B cell (primary cell): ENCODE results near the gene NUDT7. TPM values are rescaled to one million over a fixed set of nuclear protein-coding genes. Genes with fewer than 3 reads are reported as not detected.

Experiments used
- ATAC-seq: fragments of 200-7000 bp; cut with Tn5 transposase; one replicate; pipeline ENCODE4 v1.10.0; 2021; ENCODE audit warnings: low read depth, mild to moderate bottlenecking, moderate number of reproducible peaks, moderate library complexity
- CTCF ChIA-PET: fragments of 350-600 bp; sonication (Branson Sonifier 250); formaldehyde crosslinking; loops from one replicate; lab custom pipeline; 2021; ENCODE audit warnings: antibody characterized with exemption, inconsistent platforms; lab: Charles Lee
- POLR2A ChIA-PET: fragments of 350-600 bp; sonication (Branson Sonifier 250); formaldehyde crosslinking; loops from one replicate; lab custom pipeline; 2021; ENCODE audit warnings: antibody characterized with exemption; lab: Charles Lee
- DNase-seq: peaks from one replicate; pipeline ENCODE4 v3.0.0; 2013
- H2AFZ ChIP-seq: 2 replicates; pipeline ENCODE4 v1.6.1; 2012; ENCODE audit warnings: mild to moderate bottlenecking, low read depth, low read length; ENCODE audit not compliant: insufficient read depth, poor library complexity, severe bottlenecking
- H3K27ac ChIP-seq, 2 donors: 1 replicate in 1 of 2; 2 replicates in 1 of 2; pipeline ENCODE4 v1.5.1; 2012 to 2013; ENCODE audit warnings: low read length in 2 of 2, mild to moderate bottlenecking in 2 of 2, moderate library complexity in 1 of 2
- H3K27me3 ChIP-seq, 4 experiments: fragments of 200-600 bp in 1 of 4; sonication (generic) in 1 of 4; replicated peaks in 1 of 4; 1 replicate in 2 of 4; 2 replicates in 2 of 4; pipeline versions ENCODE4 v1.6.1 to v1.7.0; 2013 to 2016; ENCODE audit warnings: low read length in 3 of 4, mild to moderate bottlenecking in 2 of 4, mixed read lengths in 1 of 4, moderate library complexity in 1 of 4; ENCODE audit not compliant: insufficient read depth in 4 of 4, control insufficient read depth in 3 of 4; ENCODE audit errors: control extremely low read depth in 1 of 4
- H3K36me3 ChIP-seq, 2 experiments: replicated peaks in 1 of 2; 1 replicate in 1 of 2; 2 replicates in 1 of 2; pipeline versions ENCODE4 v1.6.1 to v1.7.1; 2013; ENCODE audit warnings: low read length in 1 of 2; ENCODE audit not compliant: insufficient read depth in 2 of 2, control insufficient read depth in 1 of 2; ENCODE audit errors: control extremely low read depth in 1 of 2, extremely low read depth in 1 of 2
- H3K4me1 ChIP-seq, 2 donors: fragments of 200-600 bp in 1 of 2; sonication (generic) in 1 of 2; 1 replicate in 1 of 2; 2 replicates in 1 of 2; pipeline versions ENCODE4 v1.5.1 to v1.6.1; 2013 to 2017; ENCODE audit warnings: low read length in 2 of 2; ENCODE audit not compliant: control insufficient read depth in 2 of 2, insufficient read depth in 2 of 2
- H3K4me2 ChIP-seq: replicated peaks from 2 replicates; pipeline ENCODE3; 2012; ENCODE audit warnings: mild to moderate bottlenecking, low read depth, low read length; ENCODE audit not compliant: poor library complexity, severe bottlenecking
- H3K4me3 ChIP-seq, 5 experiments: fragments of 200-600 bp in 1 of 5; sonication (generic) in 1 of 5; 1 replicate in 3 of 5; 2 replicates in 2 of 5; pipeline versions ENCODE4 v1.5.1 to v1.7.0; 2011 to 2016; ENCODE audit warnings: low read length in 4 of 5, mild to moderate bottlenecking in 4 of 5, low read depth in 2 of 5, control low read depth in 1 of 5, moderate library complexity in 1 of 5; ENCODE audit not compliant: insufficient read depth in 1 of 5; ENCODE audit errors: control extremely low read depth in 1 of 5, extremely low read depth in 1 of 5
- H3K79me2 ChIP-seq: fragments of 200-600 bp; sonication (generic); one replicate; pipeline ENCODE4 v1.6.0; 2016; ENCODE audit warnings: low read length; ENCODE audit not compliant: control insufficient read depth, insufficient read depth
- H3K9ac ChIP-seq: fragments of 200-600 bp; sonication (generic); 2 replicates; pipeline ENCODE4 v1.6.1; 2017; ENCODE audit warnings: mild to moderate bottlenecking, low read length, moderate library complexity
- H3K9me3 ChIP-seq, 3 donors: one replicate each; pipeline versions ENCODE4 v1.6.1 to v1.7.1; 2013; ENCODE audit warnings: low read length in 2 of 3; ENCODE audit not compliant: control insufficient read depth in 2 of 3, insufficient read depth in 1 of 3; ENCODE audit errors: control extremely low read depth in 1 of 3
- H4K20me1 ChIP-seq: 2 replicates; pipeline ENCODE4 v1.6.0; 2012; ENCODE audit warnings: mild to moderate bottlenecking, low read length; ENCODE audit not compliant: insufficient read depth, control insufficient read depth, poor library complexity, severe bottlenecking
- H3K27ac Mint-ChIP-seq: one replicate; pipeline ENCODE4 v1.8.0; 2021; ENCODE audit warnings: mixed read lengths
- H3K27me3 Mint-ChIP-seq: one replicate; pipeline ENCODE4 v1.8.0; 2021; ENCODE audit warnings: mixed read lengths
- H3K4me1 Mint-ChIP-seq: one replicate; pipeline ENCODE4 v1.8.0; 2021; ENCODE audit warnings: mixed read lengths
- H3K4me3 Mint-ChIP-seq: one replicate; pipeline ENCODE4 v1.8.0; 2021; ENCODE audit warnings: mixed read lengths
- H3K9me3 Mint-ChIP-seq: one replicate; pipeline ENCODE4 v1.8.0; 2022; ENCODE audit warnings: mixed read lengths; ENCODE audit not compliant: insufficient read depth
- EZH2 ChIP-seq: IDR thresholded peaks from 2 replicates; pipeline ENCODE4 v1.6.1; 2012; ENCODE audit warnings: borderline replicate concordance, low read depth, mild to moderate bottlenecking, moderate library complexity, low read length; ENCODE audit not compliant: insufficient read depth, poor library complexity, severe bottlenecking
- WGBS: methylation state at CpG from one replicate; pipeline ENCODE4 v1.1.5; 2013; ENCODE audit warnings: missing lambda C conversion rate; ENCODE audit not compliant: insufficient coverage; 5-methylcytosine and 5-hydroxymethylcytosine counted together
- intact Hi-C: fragments of 100-400 bp; cut with micrococcal nuclease; formaldehyde crosslinking; loops from one replicate; pipeline ENCODE4 v1.10.0; 2022
- polyA plus RNA-seq: library from polyadenylated mRNA; depleted of rRNA; stranded (reverse); fragments of >200 nt; gene quantifications from 2 replicates; pipeline ENCODE4 v1.2.3, GENCODE V29; 2012
- total RNA-seq, 2 donors: library from RNA; stranded (reverse); fragments of 120-200 nt in 1 of 2; gene quantifications; 1 replicate in 1 of 2; 2 replicates in 1 of 2; pipeline versions ENCODE4 v1.2.3 to v1.2.4, GENCODE V29; 2013 to 2022
- TF ChIP-seq, protein P1 (sequence below): fragments of 200-600 bp; IDR thresholded peaks from one replicate; pipeline ENCODE4 v1.8.0; 2022; ENCODE audit warnings: antibody characterized with exemption, mild to moderate bottlenecking

Gene NUDT7
- total and polyA plus RNA-seq, 2 donors (not counting 1 experiment from before 2014, with no cell fraction given): 4.8 to 8.4 TPM

DNA sequence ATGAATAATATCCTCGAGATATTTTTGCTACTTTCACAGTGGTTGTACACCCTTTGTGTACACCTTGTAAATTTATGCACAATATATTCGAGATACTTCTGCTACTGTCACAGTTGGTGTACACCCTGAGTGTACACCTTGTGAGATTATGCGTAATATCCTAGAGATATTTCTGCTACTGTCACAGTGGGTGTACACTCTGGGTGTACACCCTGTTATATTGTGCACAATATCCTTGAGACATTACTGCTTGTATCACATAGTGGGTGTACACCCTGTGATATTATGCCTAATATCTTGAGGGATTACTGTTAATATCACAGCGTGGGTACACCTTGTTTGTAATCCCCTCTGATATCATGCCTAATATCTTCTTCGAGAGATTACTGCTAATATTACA lies 7.2 kb upstream of the NUDT7 start:
- DNase-seq (no peak), ATAC-seq (no peak)
- Histone ChIP-seq H3K9ac (no peak overlapping the region), H3K36me3 (no peaks in the 10 kb centered on the region), H3K4me2 (no peak overlapping the region), H4K20me1 (no peaks in the 10 kb centered on the region), H3K9me3 (peaks cover 0 to 3% (median 2%) of the 10 kb centered on the region in 3 donors), H3K4me1 (no peaks in the 10 kb centered on the region), H3K4me3 (no peak overlapping the region), H3K27me3 (no peaks in the 10 kb centered on the region), H3K79me2 (no peaks in the 10 kb centered on the region), H3K27ac (no peak overlapping the region), H2AFZ (no peak overlapping the region)
- H3K27ac Mint-ChIP-seq: no peak overlapping the region
- intact Hi-C loops: no loop called here
- ChIA-PET POLR2A (no interaction called here), CTCF (no interaction called here)
- no peaks in the 10 kb centered on the region for H3K27me3 Mint-ChIP-seq
- H3K4me1 Mint-ChIP-seq: no peaks in the 10 kb centered on the region
- 100% methylated on average over 1 of the region's 5 CpGs for WGBS
- H3K9me3 Mint-ChIP-seq: no peaks in the 10 kb centered on the region
- no peak overlapping the region for H3K4me3 Mint-ChIP-seq
- no peak for TF ChIP-seq EZH2
- TF ChIP-seq, protein P1, sequence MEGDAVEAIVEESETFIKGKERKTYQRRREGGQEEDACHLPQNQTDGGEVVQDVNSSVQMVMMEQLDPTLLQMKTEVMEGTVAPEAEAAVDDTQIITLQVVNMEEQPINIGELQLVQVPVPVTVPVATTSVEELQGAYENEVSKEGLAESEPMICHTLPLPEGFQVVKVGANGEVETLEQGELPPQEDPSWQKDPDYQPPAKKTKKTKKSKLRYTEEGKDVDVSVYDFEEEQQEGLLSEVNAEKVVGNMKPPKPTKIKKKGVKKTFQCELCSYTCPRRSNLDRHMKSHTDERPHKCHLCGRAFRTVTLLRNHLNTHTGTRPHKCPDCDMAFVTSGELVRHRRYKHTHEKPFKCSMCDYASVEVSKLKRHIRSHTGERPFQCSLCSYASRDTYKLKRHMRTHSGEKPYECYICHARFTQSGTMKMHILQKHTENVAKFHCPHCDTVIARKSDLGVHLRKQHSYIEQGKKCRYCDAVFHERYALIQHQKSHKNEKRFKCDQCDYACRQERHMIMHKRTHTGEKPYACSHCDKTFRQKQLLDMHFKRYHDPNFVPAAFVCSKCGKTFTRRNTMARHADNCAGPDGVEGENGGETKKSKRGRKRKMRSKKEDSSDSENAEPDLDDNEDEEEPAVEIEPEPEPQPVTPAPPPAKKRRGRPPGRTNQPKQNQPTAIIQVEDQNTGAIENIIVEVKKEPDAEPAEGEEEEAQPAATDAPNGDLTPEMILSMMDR: no peak

DNA sequence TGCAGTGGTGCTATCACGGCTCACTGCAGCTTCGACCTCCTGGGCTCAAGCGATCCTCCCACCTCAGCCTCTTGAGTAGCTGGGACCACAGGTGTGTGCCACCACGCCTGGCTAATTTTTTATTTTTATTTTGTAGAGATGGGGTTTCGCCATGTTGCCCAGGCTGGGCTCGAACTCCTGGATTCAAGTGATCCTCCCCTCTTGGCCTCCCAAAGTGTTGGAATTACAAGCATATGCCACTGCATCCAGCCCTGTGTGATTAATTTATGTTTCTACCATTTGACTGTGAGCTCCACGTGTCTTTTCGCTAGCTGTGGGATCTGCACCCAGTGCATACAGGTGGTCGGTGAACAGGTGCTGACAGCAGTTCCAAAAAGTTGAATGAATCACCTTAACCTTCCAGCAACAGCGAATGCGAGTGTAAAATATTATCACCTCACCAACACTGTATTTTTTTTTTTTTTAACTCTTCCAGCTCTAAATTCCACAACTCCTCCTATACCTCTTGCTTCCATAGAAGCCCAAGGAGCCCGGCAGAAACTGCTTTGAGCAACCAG lies 484 bp upstream of the NUDT7 start:
- no peaks in the 10 kb centered on the region for H3K79me2 ChIP-seq
- H3K36me3 ChIP-seq: peaks cover 0 to 1% of the 10 kb centered on the region in 2 experiments
- H3K9me3 Mint-ChIP-seq: no peaks in the 10 kb centered on the region
- H3K4me1 ChIP-seq: peaks cover 10 to 15% of the 10 kb centered on the region in 2 donors
- no peaks in the 10 kb centered on the region for H3K27me3 Mint-ChIP-seq
- peak; percentile 1 for ATAC-seq
- TF ChIP-seq EZH2: no peak
- peak overlapping the region; percentile 77 for H3K27ac Mint-ChIP-seq
- H3K4me1 Mint-ChIP-seq: peaks cover 10% of the 10 kb centered on the region
- peak overlapping the region; percentile 91 for H2AFZ ChIP-seq
- no peaks in the 10 kb centered on the region for H3K27me3 ChIP-seq
- ChIA-PET CTCF (interaction anchor here (0.8 to 1.2 kb wide), 2 partner anchors 45 to 47 kb away, joined by 3 to 4 read pairs; no protein-coding TSS in a partner anchor), POLR2A (interaction anchor here (1.3 kb wide), 1 partner anchor 531 kb away, joined by 4 read pairs; the partner anchor contains the start of gene MON1B)
- peak overlapping the region; percentile 96 for H3K4me2 ChIP-seq
- H3K9ac ChIP-seq: peak overlapping the region; percentile 76
- DNase-seq: no peak
- intact Hi-C loops: loop anchor here (1.0 to 5.0 kb wide), 2 partner anchors 47 to 1240 kb away; no protein-coding TSS in a partner anchor
- WGBS: 49% methylated on average over 10 of the region's 12 CpGs
- peak overlapping the region; percentile 85 for H3K4me3 Mint-ChIP-seq
- H3K9me3 ChIP-seq: no peaks in the 10 kb centered on the region
- H3K27ac ChIP-seq: peak overlapping the region in 1 of 2 donors; percentile 54
- no peaks in the 10 kb centered on the region for H4K20me1 ChIP-seq
- peak overlapping the region; percentile 44 to 90 (median 87) for H3K4me3 ChIP-seq
